ENCODE data around the gene PWWP2B.
A peak's percentile ranks its signal among the peaks of the same experiment; 100 is the strongest.
"Not testable (repeated sequence)": the region's sequence is repeated elsewhere in the genome, so short reads cannot be mapped to it uniquely, and the experiment has no call there.

PWWP2B gene
- 11.9 to 14.9 reads per million in 2 donors for total RNA-seq

DNA sequence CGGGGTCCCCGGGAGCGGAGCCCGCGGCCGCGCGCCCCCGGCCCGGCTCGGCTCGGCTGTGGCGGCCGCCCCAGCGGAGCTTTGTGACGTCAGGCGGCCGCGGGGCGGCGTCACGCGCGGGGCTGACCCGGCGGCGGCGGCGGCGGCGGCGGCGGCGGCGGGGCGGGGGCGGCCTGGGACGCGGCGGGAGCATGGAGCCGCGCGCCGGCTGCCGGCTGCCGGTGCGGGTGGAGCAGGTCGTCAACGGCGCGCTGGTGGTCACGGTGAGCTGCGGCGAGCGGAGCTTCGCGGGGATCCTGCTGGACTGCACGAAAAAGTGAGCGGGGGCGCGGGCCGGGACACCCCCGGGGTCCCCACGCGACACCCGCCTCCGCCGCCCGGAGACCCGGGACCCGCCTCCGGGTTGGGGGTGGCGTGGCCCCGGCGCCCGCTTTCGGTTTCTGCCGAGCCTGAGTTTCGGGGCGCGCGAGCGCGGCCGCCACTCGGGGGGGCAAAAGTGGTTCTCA lies at the start of gene PWWP2B:
TSS of gene PWWP2B (plus strand) at position 165 of the 506 bp plus-strand sequence. CDS start at position 192, 27 bp downstream.
- peak; percentile 54 for DNase-seq

DNA sequence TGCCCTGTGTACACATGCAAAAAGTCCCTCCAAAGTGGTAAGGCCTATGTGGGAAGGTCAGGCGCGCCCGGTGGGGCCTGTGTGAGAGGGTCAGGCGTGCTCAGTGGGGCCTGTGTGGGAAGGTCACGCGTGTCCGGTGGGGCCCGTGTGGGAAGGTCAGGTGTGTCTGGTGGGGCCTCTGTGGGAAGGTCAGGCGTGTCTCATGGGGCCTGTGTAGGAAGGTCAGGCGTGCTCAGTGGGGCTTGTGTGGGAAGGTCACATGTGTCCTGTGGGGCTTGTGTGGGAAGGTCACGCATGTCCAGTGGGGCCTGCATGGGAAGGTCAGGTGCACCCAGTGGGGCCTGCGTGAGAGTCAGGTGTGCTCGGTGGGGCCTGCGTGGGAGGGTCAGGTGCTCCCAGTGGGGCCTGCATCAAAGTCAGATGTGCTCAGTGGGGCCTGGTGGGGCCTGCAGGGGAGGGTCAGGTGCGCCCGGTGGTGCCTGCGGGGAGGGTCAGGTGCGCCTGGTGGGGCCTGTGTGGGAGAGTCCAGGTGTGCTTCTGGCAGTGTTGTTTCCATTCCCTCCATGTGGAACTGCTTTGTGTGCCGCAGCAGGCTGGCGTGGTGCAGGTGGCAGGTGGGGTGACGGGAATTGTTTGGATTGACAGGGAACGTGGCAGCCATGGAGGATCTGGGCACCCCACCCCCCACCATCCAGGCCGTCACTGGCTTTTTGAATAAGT lies 49.6 kb upstream of the PWWP2B start:
- DNase-seq = no peak

DNA sequence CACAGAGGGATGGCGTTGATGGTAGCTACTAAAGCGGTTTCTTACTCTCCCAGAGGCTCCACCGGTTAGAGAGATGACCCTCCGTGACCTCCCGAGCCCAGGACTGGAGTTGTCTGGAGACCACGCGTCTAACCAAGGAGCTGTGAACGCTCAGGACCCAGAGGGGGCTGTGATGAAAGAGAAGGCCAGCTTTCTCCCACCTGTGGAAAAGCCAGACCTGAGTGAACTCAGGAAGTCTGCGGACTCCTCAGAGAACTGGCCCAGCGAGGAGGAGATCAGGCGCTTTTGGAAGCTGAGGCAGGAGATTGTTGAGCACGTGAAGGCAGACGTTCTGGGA lies 49.1 kb upstream of the PWWP2B start:
- DNase-seq = no peak

DNA sequence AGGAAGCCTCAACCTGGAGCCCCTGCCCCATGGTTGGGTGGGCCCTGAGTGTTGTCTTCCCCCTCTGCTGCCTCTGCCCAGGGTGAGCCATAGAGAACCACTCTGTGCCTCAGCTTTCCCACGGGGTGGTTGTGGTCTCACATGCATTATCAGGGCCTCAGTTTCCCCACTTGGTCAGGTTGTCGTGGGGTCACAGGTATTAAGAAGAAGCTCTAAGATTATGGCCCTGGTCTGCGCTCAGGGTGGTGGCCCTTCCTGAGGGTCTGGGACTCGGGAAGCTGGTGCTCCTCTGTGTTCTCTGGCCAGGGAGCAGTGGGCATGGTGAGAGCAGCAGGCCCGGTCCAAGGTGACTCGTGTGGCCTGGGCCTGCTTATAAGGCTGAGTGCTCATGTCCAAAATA lies 47.2 kb upstream of the PWWP2B start:
- no peak for DNase-seq

DNA sequence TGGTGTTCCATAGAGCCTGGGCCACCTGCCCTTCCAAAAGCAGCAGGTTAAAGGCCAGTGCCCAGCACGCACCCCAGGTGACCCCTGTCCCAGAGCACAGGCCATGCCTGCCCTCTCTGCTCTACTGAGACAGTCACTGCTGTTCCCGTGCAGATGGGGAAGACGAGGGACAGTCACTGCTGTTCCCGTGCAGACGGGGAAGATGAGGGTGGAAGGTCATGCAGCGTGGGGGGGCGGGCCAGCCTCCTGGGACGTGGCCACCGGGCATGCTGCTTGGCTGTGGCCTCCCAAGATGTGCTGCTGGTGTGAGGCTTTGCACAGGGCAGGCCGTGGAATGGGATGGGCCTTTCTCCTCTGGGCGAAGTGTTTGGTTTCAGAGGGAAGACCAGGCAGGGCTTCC lies 46.6 kb upstream of the PWWP2B start:
- DNase-seq = no peak

DNA sequence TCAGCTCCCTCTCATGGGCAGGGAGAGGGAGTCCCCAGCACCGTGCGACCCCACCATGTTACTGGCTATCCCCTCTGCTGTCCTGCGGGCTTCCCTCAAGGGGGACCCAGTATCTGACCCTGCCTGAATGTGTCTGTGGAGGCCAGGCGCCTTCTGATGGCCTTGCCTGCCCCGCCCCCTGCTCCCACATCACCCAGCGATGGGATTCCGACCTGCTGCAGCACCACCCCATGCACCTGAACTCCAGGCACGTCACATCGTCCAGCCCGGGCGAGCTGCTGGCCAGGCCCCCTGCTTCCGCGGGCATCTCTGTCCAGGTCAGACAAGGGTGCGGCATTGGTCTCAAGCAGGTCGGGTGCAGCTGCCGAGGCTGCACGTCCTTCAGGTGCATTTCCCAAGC lies 46.1 kb upstream of the PWWP2B start:
- no peak for DNase-seq

DNA sequence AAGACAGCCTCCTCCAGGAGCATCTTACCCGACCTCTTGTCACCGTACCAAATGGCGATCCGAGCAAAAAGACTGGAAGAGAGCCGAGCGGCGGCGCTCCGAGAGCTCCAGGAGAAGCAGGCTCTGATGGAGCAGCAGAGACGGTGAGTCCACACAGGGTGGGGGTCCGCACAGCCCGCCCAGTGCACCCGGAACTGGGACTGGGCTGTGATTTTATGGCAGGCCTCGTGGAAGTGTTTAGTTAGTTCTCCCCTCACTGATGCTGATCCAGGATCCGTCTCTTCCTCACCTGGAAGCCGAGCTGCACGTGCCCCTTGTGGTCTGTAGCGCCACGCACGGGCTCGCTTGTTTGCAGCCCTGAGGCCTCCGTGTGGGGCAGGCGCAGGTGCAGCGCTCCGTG lies 45.4 kb upstream of the PWWP2B start:
- DNase-seq = no peak

DNA sequence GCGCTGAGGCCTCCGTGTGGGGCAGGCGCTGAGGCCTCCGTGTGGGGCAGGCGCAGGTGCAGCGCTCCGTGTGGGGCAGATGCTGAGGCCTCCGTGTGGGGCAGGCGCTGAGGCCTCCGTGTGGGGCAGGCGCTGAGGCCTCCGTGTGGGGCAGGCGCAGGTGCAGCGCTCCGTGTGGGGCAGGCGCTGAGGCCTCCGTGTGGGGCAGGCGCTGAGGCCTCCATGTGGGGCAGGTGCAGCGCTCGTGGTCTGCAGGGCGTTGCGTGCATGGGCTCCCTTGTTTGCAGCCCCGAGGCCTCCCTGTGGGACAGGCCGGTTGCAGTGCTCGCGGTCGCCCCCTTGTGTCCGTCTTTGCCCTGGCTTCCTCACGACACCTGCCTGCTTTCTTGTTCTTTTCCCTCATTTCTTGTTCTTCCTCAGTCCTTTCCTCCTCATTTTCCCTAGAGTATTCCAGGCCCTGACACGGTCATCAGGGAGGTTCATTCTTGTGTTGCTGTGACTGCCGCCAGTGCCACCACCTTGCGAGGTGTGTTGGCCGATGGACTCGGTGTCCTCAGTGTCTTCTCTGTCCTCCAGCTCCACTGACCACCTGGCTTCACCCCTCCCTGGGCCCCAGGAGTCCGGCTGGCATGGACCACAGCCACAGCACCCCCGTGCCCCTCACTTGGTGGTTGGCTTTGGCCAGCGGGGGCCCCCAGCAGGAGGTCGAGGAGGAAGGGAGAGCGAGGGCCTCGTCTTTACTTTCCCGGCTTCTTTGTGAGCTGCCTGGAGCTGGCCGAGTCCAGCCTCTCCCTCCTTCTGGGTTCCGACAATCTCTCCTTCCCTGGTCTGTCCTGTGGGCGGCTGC lies 44.3 kb upstream of the PWWP2B start:
- not testable (repeated sequence) for DNase-seq

DNA sequence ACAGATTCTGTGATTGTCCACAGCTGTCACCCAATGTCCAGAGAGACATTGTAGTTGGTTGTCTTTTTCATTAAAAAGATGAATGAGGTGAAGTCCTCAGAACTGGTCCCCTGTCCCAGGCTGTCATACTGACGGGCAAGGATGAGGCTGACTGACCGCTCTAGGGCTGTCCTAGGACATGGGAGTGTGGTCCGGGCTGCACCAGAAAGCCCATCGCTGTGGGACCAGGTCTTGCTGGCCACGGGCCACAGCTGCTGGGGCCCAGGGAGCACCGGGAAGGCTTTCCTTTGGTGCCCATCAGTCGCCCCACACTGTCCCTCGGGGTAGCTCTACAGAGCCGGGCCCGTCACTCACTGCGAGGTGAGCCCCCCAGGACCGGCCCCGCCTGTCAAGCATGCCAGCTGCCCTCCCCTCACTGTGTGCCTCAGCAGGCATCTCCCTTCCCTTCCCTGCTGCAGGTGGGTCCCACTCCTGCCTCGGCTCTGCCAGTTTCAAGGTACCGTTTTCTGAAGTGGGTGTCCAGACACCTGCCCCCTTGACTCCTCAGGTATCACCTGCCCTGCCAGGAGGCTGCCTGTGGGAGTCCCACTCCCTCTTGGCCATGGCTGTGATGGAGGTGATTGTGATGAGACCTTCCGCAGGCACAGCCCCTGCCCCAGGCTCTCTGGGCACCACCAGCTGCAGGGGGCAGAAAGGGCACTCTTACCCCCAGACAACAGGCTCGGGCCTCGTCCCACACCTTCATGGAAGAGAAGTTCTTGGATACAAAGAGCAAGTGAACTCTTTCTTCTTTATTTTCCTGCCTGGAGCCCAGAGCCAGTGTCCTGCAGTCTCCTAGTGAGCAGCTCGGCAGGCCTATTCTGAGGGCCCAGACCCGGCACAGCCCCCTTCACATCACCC lies 43.3 kb upstream of the PWWP2B start:
- DNase-seq = no peak

DNA sequence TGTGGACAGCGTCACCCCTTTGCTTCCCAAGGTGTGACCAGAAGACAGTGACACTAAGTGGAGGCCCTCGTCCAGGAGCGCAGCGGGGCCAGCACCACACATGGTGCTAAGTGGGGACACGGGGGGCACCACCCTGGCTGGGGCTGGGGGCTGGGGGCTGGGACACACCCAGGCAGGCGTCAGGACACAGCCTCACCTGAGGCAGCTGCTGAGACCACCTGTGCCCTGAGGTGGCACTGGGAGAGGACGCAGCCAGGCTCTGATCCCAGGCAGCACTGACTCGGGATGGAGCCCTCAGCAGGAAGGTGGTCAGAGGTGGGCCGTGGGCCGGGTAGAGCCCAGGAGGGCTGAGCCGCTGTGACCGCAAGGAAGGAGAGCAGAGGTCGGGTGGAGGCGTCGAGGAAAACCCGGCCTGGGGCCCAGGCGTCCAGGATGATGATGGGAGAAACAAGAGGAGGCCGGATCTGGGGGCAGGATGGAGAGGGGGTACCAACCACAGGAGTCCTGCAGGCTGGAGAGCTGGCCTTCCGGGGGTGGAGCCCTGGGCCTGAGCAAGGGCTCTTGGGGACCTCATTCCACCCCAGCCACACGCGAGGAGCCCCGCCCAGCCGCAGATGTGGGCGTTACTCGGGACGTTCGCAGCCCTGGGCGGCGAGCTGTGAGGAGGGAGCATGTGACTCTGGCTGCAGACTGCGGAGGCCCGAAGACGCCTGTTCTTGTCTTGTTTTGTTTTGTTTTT lies 42.5 kb upstream of the PWWP2B start:
- no peak for DNase-seq

DNA sequence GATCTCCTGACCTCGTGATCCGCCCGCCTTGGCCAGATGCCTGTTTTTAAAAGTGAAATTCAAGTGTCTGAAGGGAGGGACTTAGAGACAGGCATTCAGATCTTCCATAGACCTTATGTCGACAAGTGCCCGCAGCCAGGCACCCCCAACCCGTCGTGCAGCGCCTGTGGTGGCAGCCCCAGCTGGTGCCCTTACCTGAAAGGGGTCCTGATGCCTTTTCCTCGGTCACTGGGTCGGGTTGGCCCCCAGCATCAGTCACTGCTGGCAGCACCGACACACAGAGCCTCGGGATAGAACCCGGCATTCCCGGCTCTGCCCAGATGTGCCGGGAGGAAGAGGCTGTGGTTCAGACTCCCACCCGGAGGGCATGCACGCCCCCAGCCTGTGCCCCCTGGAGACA lies 41.7 kb upstream of the PWWP2B start:
- DNase-seq = no peak

DNA sequence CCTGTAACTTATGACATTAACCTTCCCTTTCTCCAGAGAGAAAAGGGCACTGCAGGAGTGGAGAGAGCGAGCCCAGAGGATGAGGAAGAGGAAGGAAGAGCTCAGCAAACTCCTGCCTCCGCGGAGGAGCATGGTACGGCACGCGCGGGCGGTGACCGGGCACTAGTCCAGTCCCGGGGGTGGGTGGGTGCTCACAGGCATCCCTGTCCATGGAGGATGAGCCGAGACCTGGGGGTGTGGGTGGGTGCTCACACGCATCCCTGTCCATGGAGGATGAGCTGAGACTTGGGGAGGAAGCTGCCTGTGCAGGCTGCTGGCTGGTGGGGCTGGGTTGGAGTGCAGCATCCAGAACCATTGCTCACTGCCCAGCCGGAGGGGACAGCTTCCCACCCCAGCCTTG lies 41.2 kb upstream of the PWWP2B start:
- DNase-seq = no peak

DNA sequence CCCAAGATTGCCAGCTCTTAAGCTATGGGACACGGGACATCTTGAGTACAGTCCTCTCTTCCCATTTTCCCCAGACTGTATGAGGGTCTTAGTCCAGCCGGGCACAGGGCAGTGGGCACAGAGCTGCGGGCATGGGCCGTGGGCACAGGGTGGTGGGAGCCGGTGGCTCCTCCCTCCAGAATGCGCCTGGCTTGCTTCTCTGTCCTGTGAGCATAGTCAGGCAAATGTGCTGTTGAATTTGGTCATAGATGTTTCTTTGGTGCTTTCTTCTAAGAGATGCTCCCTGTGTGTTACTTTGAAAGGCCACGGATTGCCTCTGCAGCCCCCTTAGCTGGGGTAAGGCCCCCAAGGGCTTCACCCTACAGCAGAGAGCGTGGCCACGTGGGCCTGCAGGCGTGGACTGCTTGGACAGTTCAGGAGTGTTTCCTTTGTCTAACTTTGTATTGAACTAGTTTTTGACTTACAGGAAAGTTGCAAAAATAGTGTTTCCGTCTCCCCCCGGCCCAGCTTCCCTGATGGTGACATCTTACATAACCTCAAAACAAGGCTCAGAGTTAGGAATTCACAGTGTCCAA lies 40.3 kb upstream of the PWWP2B start:
- no peak for DNase-seq

DNA sequence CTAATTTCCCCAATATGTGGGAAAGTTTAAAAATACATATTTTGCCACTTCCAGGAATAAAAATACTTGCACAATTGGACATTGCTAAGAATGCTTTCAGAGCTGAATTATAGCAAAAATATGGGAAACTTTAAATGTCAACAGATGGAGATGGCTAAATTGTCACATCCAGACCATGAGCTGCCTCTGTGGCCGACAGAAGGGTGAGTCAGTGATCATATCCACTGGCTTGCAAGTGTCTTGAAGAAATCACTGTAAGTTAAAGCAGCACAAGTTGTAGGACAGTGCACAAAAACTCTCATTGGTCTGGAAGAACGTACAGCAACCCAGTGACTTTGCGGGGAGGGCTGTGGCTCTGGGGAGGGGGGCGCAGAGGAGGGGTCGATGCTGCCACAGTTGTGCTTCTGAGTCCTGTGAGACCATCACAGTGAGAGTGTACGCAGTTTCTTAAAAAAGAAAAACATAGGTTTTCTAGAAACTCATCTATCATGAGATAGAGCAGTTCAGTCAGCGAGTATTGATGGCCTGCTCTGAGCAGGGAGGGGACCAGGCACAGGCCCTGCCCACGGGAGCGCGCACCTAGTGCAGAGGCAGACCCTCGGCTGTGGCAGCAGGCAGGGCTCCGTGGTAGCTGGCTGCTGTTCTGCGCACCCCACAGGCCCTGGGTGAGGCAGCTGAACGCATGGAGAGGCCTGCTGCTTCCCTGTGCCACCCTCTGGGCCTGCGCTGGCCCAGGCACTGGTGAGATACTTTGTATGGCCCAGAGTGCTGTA lies 39.5 kb upstream of the PWWP2B start:
- no peak for DNase-seq

DNA sequence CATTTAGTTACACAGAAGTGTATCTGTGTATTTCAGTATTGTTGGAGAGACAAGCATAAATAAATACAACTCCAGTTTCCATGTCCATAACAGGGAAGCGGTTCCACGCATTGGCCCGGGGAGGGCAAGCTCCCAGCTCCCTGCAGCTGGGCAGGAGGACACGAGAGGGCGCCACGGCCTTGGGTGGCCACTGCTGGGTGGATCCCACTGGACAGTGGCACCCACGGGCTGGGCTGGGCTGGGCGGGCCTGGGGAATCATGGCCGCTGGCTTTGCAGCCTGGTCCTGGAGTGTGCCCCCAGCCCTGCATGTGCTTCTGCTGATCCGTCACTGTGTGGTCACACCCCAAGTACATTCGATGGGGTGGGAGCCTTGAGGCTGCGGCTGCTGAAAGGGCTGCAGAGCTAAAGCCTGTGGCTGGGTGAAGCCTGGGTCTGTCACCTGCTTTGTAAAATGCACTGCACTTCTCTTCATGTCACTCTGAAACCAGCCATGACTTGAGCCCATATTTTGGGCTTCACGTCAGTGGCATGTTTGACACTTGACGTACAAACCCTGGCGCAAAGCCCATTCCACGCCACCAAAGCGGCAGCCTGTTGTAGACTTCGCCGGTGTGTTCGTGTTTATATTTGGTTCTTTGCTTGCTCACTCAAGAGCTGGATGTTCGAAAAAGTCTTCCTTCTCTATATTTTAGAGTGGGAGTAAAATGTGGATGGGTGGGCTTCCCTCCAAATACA lies 37.5 kb upstream of the PWWP2B start:
- DNase-seq = no peak

DNA sequence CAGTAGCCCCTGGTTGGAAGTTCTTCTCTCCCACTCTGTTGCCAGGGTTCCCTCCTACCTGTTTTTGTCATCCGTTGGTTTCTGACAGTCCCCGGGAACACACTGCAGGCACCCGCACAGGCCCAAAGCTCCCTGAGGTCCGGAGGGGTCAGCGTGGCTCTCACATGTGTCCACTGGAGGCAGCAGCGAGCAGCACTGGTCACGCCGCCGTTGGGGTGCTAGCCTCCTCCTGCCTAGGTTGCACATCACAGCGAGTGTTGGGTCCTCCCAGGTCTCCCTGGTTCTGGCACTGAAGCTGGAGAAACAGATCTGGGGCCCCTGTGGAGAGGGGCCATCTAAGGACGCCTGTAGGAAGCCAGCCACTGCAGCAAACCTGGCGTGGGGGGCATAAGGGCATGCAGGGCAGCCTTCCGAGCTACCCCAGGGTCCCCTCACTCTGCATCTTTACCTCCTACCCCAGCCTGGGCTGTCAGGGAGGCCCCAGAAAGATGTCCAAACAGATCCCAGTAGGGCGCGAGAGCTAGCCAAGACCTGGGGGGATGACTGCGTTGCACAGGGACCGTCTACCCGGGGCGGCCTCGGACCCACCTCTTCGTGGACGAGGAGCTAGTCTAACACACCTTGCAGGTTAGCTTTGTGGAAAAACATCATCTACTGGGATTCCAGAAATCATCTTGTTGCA lies 36.1 kb upstream of the PWWP2B start:
- no peak for DNase-seq

DNA sequence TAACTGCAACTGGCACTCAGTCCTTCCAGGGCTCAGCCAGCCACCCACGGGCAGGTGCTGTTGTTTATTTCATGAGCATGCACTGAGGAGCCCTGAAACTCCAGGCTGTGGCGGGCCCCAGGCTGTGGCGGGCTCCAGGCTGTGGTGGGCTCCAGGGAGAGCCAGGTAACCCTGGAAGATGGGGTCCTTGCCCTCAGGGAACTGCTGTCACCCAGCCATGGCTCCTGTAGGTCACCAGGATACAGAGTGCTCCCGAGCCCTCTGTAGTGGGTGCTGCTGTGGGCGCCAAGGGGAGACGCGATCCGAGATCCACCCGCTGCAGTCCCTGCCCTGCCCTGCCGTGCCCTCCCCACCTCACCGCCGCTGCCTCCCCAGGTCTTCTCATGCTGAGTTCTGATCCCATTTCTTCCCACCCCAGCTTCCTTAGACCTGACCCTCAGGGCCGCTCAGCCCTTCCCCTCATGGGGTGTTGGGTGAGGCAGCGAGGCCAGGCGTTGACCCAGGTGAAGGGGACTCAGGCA lies 35.4 kb upstream of the PWWP2B start:
- no peak for DNase-seq

DNA sequence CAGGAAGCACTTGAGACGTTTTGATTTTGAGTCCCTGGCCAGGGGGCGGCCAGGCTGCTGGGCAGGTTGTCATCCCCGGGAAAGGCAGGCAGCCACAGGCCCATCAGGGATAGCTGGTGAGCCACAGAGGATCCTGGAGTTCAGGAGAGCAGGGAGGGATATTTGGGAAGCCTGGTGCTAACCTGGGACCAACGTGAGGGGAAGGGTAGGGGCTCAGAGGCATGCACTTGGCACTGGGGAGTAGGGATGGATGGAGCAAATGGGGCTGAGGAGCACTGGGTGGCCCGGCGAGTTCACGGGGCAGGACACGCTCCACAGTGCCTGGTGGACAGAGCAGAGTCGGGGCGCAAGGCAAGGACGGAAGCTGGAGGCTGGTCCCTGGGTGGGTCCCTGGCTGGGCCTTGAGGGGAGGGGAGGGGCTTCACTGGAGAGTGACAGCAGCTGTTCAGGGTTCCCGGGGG lies 34.8 kb upstream of the PWWP2B start:
- no peak for DNase-seq

DNA sequence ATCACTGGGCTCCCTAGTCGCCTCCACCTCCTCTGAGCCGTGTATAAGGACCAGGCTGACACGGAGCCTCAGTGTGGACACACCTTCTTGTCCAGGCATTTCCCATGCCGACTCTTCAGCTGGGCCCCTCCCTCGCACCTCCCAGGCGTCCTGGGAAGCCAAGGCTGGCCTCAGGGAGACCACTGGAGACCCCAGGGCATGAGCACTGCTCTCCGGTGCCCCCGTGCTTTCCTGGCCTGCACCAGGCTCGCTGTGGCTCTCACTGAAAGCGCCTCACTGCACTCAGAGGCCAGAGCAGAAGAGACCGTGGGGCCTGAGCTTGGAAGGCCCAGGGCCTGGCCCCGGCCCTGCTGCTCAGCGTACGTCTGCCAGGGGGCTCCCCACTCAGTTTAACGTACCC lies 33.6 kb upstream of the PWWP2B start:
- DNase-seq = no peak
